ENCODE data around the gene TP53. TPM values are rescaled to one million over a fixed set of nuclear protein-coding genes. Genes with fewer than 3 reads are reported as not detected.

The TP53 gene
- total and polyA plus RNA-seq, 9 of the 15 experiments (the other 6 are each of a cell fraction or from before 2014, with no cell fraction given), result 2.8 to 14.0 (median 7.1) TPM

GRCh38 chr17:7709031-7709430, 21.7 kb upstream of the TP53 start:
- CTCF ChIA-PET (ENCODE audit: low intra/inter-chr PET ratio), result no interaction called here
- 46% methylated on average over 2 of the region's 11 CpGs for WGBS (ENCODE audit: insufficient coverage, low coverage, missing lambda C conversion rate)
- Histone ChIP-seq H3K4me3 (no peak overlapping the region), H3K79me2 (ENCODE audit: control insufficient read depth, insufficient read depth, low read length) (no peaks in the 10 kb centered on the region), H3K36me3 (ENCODE audit: control insufficient read depth, insufficient read depth, low read length) (no peaks in the 10 kb centered on the region), H3K4me2 (ENCODE audit: insufficient read depth, low read length) (no peak overlapping the region), H3K9ac (ENCODE audit: insufficient read depth in 1 of 2, low read depth in 2 of 2, low read length in 2 of 2) (no peak overlapping the region), H3K27ac (ENCODE audit: extremely low read depth, low read depth, low read length) (no peak overlapping the region), H3K9me3 (replicated peaks; ENCODE audit: control insufficient read depth, insufficient read depth, low read depth, low read length) (no peaks in the 10 kb centered on the region), H3K27me3 (ENCODE audit: control insufficient read depth in 2 of 2, insufficient read depth in 2 of 2, low read length in 2 of 2) (peaks cover 9 to 46% of the 10 kb centered on the region in 2 experiments; a peak in 4 of 5 replicates), H3K9me1 (ENCODE audit: control insufficient read depth, insufficient read depth, low read length) (no peaks in the 10 kb centered on the region), H4K20me1 (replicated peaks; ENCODE audit: control insufficient read depth, insufficient read depth, low read length) (no peaks in the 10 kb centered on the region), H2AFZ (ENCODE audit: low read depth, low read length) (no peak overlapping the region), H3K4me1 (replicated peaks in 1 of 2; ENCODE audit: control insufficient read depth in 2 of 2, insufficient read depth in 2 of 2, low read length in 2 of 2) (peaks cover 2 to 14% of the 10 kb centered on the region in 2 experiments; a peak in 3 of 5 replicates)
- no peak for TF ChIP-seq U2AF1 (optimal IDR thresholded peaks at IDR 0.05; ENCODE audit: low read depth, low read length)
- ATAC-seq (no peak), DNase-seq (ENCODE audit: extremely low read depth in 1 of 4, low spot score in 3 of 4) (no peak), FAIRE-seq (no peak)
- no TSS peak for BruUV-seq (replicated peaks)
- intact Hi-C loops (cut with micrococcal nuclease) (no loop called here), in situ Hi-C loops (cut with MboI) (no loop called here)
- POLR2A ChIA-PET, result no interaction called here

GRCh38 chr17:7707858-7708750, 20.8 kb upstream of the TP53 start:
- in situ Hi-C loops (cut with MboI) (no loop called here), intact Hi-C loops (cut with micrococcal nuclease) (no loop called here)
- FAIRE-seq (no peak), DNase-seq (ENCODE audit: extremely low read depth in 1 of 4, low spot score in 3 of 4) (no peak), ATAC-seq (no peak)
- Histone ChIP-seq H3K4me2 (ENCODE audit: insufficient read depth, low read length) (no peak overlapping the region), H3K9me3 (replicated peaks; ENCODE audit: control insufficient read depth, insufficient read depth, low read depth, low read length) (no peaks in the 10 kb centered on the region), H3K79me2 (ENCODE audit: control insufficient read depth, insufficient read depth, low read length) (no peaks in the 10 kb centered on the region), H3K4me3 (no peak overlapping the region), H2AFZ (ENCODE audit: low read depth, low read length) (no peak overlapping the region), H3K4me1 (replicated peaks in 1 of 2; ENCODE audit: control insufficient read depth in 2 of 2, insufficient read depth in 2 of 2, low read length in 2 of 2) (peaks cover 2 to 22% of the 10 kb centered on the region in 2 experiments; a peak in 3 of 5 replicates), H4K20me1 (replicated peaks; ENCODE audit: control insufficient read depth, insufficient read depth, low read length) (no peaks in the 10 kb centered on the region), H3K9ac (ENCODE audit: insufficient read depth in 1 of 2, low read depth in 2 of 2, low read length in 2 of 2) (no peak overlapping the region), H3K27me3 (ENCODE audit: control insufficient read depth in 2 of 2, insufficient read depth in 2 of 2, low read length in 2 of 2) (peaks cover 9 to 38% of the 10 kb centered on the region in 2 experiments; a peak in 4 of 5 replicates), H3K36me3 (ENCODE audit: control insufficient read depth, insufficient read depth, low read length) (no peaks in the 10 kb centered on the region), H3K27ac (ENCODE audit: extremely low read depth, low read depth, low read length) (no peak overlapping the region), H3K9me1 (ENCODE audit: control insufficient read depth, insufficient read depth, low read length) (no peaks in the 10 kb centered on the region)
- no peak for TF ChIP-seq NR1H2 (CRISPR knock-in tag; IDR thresholded peaks at IDR 0.05)
- no peak for TF ChIP-seq SMAD1 (IDR thresholded peaks at IDR 0.05; ENCODE audit: low read depth, low read length, partially characterized antibody)
- TF ChIP-seq ASH1L (IDR thresholded peaks at IDR 0.05; ENCODE audit: borderline replicate concordance, low read depth, partially characterized antibody), result no peak
- no peak for TF ChIP-seq ATF1 (CRISPR knock-in tag; IDR thresholded peaks at IDR 0.05)
- TF ChIP-seq ATF1 (tag; IDR thresholded peaks at IDR 0.05), result no peak
- no TSS peak for BruUV-seq (replicated peaks)
- POLR2A ChIA-PET, result interaction anchor here (7.6 kb wide), 1 partner anchor 20 kb away, joined by 67 read pairs; the partner anchor contains the start of genes TP53 and WRAP53
- WGBS (ENCODE audit: insufficient coverage, low coverage, missing lambda C conversion rate), result 2% methylated on average over 10 of the region's 22 CpGs
- CTCF ChIA-PET (ENCODE audit: low intra/inter-chr PET ratio), result no interaction called here
